ENCODE measurements around the gene GUCA1A.
A peak's percentile ranks its signal among the peaks of the same experiment; 100 is the strongest.

DNA sequence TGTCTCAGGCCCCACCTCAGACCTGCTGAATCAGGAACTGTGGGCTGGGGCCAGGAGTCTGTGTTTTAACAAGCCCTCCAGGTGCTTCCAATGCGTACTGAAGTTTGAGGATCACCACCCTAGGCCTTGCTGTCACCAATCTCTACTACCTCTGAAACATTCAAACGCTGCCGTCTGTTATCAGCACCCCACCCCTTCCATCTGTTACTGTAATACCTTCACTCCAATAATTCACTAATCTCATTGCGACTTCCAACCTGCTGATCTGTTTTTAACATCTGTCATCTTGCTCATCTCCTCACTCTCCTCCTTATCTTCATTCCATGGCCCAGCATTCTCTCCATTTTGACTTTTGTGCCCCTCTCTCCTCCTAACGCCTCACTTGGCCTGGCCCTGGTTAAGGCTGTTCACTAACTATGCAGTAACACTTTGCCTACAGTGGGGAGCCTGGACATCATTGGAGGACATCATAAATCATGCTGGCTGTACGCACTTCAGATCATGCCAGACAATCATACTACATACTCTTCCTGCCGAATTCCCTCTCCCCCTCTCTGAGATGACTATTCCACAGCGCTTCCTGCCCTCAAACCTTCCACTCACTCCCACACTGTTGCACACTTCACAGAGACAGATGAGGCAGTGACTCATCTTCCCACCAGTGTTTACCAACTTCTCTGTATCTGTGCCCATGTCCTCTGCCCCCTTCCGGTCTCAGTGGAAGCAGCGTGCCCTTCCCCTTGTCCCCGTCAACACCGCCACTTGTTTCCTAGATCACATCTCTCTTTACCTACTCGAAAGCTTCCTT, 24.6 kb downstream of the GUCA1A start:
- TF ChIP-seq, protein P1, sequence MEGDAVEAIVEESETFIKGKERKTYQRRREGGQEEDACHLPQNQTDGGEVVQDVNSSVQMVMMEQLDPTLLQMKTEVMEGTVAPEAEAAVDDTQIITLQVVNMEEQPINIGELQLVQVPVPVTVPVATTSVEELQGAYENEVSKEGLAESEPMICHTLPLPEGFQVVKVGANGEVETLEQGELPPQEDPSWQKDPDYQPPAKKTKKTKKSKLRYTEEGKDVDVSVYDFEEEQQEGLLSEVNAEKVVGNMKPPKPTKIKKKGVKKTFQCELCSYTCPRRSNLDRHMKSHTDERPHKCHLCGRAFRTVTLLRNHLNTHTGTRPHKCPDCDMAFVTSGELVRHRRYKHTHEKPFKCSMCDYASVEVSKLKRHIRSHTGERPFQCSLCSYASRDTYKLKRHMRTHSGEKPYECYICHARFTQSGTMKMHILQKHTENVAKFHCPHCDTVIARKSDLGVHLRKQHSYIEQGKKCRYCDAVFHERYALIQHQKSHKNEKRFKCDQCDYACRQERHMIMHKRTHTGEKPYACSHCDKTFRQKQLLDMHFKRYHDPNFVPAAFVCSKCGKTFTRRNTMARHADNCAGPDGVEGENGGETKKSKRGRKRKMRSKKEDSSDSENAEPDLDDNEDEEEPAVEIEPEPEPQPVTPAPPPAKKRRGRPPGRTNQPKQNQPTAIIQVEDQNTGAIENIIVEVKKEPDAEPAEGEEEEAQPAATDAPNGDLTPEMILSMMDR (conservative IDR thresholded peaks at IDR 0.05; ENCODE audit: low read depth, low read length): peak; percentile 32; the same call in 1 of the 2 replicates
- TF ChIP-seq CHD1 (IDR thresholded peaks at IDR 0.05; ENCODE audit: low read depth, low read length): no peak
- no peak for TF ChIP-seq POLR2A (IDR thresholded peaks at IDR 0.05; ENCODE audit: low read depth, low read length)
- no peak for TF ChIP-seq RAD21 (IDR thresholded peaks at IDR 0.05; ENCODE audit: low read length)
- peak; percentile 72 for TF ChIP-seq CEBPB (IDR thresholded peaks at IDR 0.05; ENCODE audit: low read depth, low read length)
- 0 out of 2 replicates have a peak, but pooled peaks have one; percentile 42 for TF ChIP-seq MAZ (IDR thresholded peaks at IDR 0.05; ENCODE audit: borderline replicate concordance, low read depth, low read length)
- no peak for TF ChIP-seq SMC3 (IDR thresholded peaks at IDR 0.05; ENCODE audit: low read depth, low read length)
- TF ChIP-seq, protein P2, sequence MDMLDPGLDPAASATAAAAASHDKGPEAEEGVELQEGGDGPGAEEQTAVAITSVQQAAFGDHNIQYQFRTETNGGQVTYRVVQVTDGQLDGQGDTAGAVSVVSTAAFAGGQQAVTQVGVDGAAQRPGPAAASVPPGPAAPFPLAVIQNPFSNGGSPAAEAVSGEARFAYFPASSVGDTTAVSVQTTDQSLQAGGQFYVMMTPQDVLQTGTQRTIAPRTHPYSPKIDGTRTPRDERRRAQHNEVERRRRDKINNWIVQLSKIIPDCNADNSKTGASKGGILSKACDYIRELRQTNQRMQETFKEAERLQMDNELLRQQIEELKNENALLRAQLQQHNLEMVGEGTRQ (IDR thresholded peaks at IDR 0.05; ENCODE audit: low read depth, low read length): no peak
- no peak for TF ChIP-seq ELK1 (IDR thresholded peaks at IDR 0.05; ENCODE audit: borderline replicate concordance, low read depth, low read length)
- no peak for TF ChIP-seq RFX5 (IDR thresholded peaks at IDR 0.05; ENCODE audit: low read depth, low read length)

All from IMR-90 (cell line).